ENCODE measurements around the gene ZNF467.

Gene ZNF467

GRCh38 chr7:149801002-149801566 lies 27.7 kb upstream of the ZNF467 start:
- no peak for DNase-seq (ENCODE audit: low spot score)
- in situ Hi-C loops (cut with MboI; ENCODE audit: low sequenced_read_pairs, unreplicated experiment) = no loop called here

GRCh38 chr7:149800169-149800555 lies 26.8 kb upstream of the ZNF467 start:
- in situ Hi-C loops (cut with MboI; ENCODE audit: low sequenced_read_pairs, unreplicated experiment) = no loop called here
- no peak for DNase-seq (ENCODE audit: low spot score)
- no peak for TF ChIP-seq CTCF (IDR thresholded peaks at IDR 0.05; ENCODE audit: borderline replicate concordance, control extremely low read depth, extremely low read depth, insufficient read depth, missing control alignments)

More at GRCh38 chr7:149801002-149801566, 27.7 kb upstream of the ZNF467 start:
- TF ChIP-seq CTCF (IDR thresholded peaks at IDR 0.05; ENCODE audit: borderline replicate concordance, control extremely low read depth, extremely low read depth, insufficient read depth, missing control alignments) = no peak

- peak; percentile 66 for TF ChIP-seq CTCF (IDR thresholded peaks at IDR 0.05; ENCODE audit: borderline replicate concordance, control extremely low read depth, extremely low read depth, insufficient read depth, missing control alignments)
- in situ Hi-C loops (cut with MboI; ENCODE audit: low sequenced_read_pairs, unreplicated experiment) = no loop called here
- DNase-seq (ENCODE audit: low spot score) = peak; percentile 83
Observed at GRCh38 chr7:149799397-149800168, 26.2 kb upstream of the ZNF467 start.

- no peak for TF ChIP-seq CTCF (IDR thresholded peaks at IDR 0.05; ENCODE audit: borderline replicate concordance, control extremely low read depth, extremely low read depth, insufficient read depth, missing control alignments)
- in situ Hi-C loops (cut with MboI; ENCODE audit: low sequenced_read_pairs, unreplicated experiment) = no loop called here
- DNase-seq (ENCODE audit: low spot score) = no peak
Observed at GRCh38 chr7:149797771-149798170, 24.4 kb upstream of the ZNF467 start.

GRCh38 chr7:149796287-149796860 lies 23.0 kb upstream of the ZNF467 start:
- TF ChIP-seq CTCF (IDR thresholded peaks at IDR 0.05; ENCODE audit: borderline replicate concordance, control extremely low read depth, extremely low read depth, insufficient read depth, missing control alignments) = no peak
- in situ Hi-C loops (cut with MboI; ENCODE audit: low sequenced_read_pairs, unreplicated experiment) = no loop called here
- no peak for DNase-seq (ENCODE audit: low spot score)

- in situ Hi-C loops (cut with MboI; ENCODE audit: low sequenced_read_pairs, unreplicated experiment) = no loop called here
- TF ChIP-seq CTCF (IDR thresholded peaks at IDR 0.05; ENCODE audit: borderline replicate concordance, control extremely low read depth, extremely low read depth, insufficient read depth, missing control alignments) = no peak
- no peak for DNase-seq (ENCODE audit: low spot score)
Observed at GRCh38 chr7:149795126-149795525, 21.7 kb upstream of the ZNF467 start.

Data from GM13976 (cell line).